Middle frontal gyrus (tissue), 1 donor: ENCODE results near the gene POC5.
A peak's percentile ranks its signal among the peaks of the same experiment; 100 is the strongest.

Experiments used
- DNase-seq: peaks from one replicate; pipeline ENCODE4 v3.0.0-alpha.2; 2015; ENCODE audit warnings: low spot score; ENCODE audit errors: extremely low spot score

POC5 gene

GRCh38 chr5:75662061-75662460 is 55.2 kb downstream of the POC5 start:
- DNase-seq, result no peak

GRCh38 chr5:75660678-75661465 is 56.4 kb downstream of the POC5 start:
- DNase-seq, result no peak

GRCh38 chr5:75659791-75660450 is 57.3 kb downstream of the POC5 start:
- DNase-seq, result no peak

- peak; percentile 17 for DNase-seq
These were observed 60.8 kb downstream of the POC5 start for GRCh38 chr5:75656311-75657003.

- DNase-seq, result no peak
These were observed 62.4 kb downstream of the POC5 start for GRCh38 chr5:75654693-75655295.

GRCh38 chr5:75653521-75653920 is 63.7 kb downstream of the POC5 start:
- DNase-seq, result no peak

GRCh38 chr5:75651575-75652238 is 65.5 kb downstream of the POC5 start:
- no peak for DNase-seq

GRCh38 chr5:75648712-75649111 is 68.5 kb downstream of the POC5 start:
- DNase-seq, result no peak

- no peak for DNase-seq
These were observed 76.4 kb downstream of the POC5 start for GRCh38 chr5:75640826-75641225.

GRCh38 chr5:75640395-75640794 is 76.8 kb downstream of the POC5 start:
- no peak for DNase-seq

GRCh38 chr5:75639535-75640311 is 77.5 kb downstream of the POC5 start:
- DNase-seq, result no peak

- no peak for DNase-seq
These were observed 79.3 kb downstream of the POC5 start for GRCh38 chr5:75637949-75638348.

GRCh38 chr5:75632321-75632720 is 84.9 kb downstream of the POC5 start:
- DNase-seq, result no peak

GRCh38 chr5:75630875-75631274 is 86.4 kb downstream of the POC5 start:
- no peak for DNase-seq

GRCh38 chr5:75627801-75628200 is 89.4 kb downstream of the POC5 start:
- DNase-seq, result no peak

GRCh38 chr5:75626959-75627358 is 90.3 kb downstream of the POC5 start:
- no peak for DNase-seq
